Right lobe of liver (tissue), 4 donors: ENCODE data around the gene IPPK.

Source experiments
- CTCF ChIP-seq, 4 donors: fragments of 200-600 bp in 3 of 4; fragments of 450-650 bp in 1 of 4; IDR thresholded peaks; one replicate each; pipeline versions ENCODE4 v1.5.1 to v1.8.0; 2016 to 2022; ENCODE audit warnings: antibody characterized with exemption in 4 of 4, mild to moderate bottlenecking in 2 of 4
- POLR2A ChIP-seq: fragments of 450-650 bp; IDR thresholded peaks from one replicate; pipeline ENCODE4 v1.6.1; 2017; ENCODE audit warnings: antibody characterized with exemption, mild to moderate bottlenecking
- donor health status: DM: no; HTN: no; CAD: no.
- donor health status: DM: no; HTN: no; CAD: no.
- donor health status: DM: no; HTN: yes; CAD: no.

GRCh38 chr9:92669890-92670708 is at the start of gene IPPK:
- TF ChIP-seq CTCF (IDR thresholded peaks at IDR 0.05) (no peak), POLR2A (peak; percentile 74)
